ENCODE data around the gene NLRP7. TPM values are rescaled to one million over a fixed set of nuclear protein-coding genes. Genes with fewer than 3 reads are reported as not detected.
"Not testable (repeated sequence)": the region's sequence is repeated elsewhere in the genome, so short reads cannot be mapped to it uniquely, and the experiment has no call there.

The NLRP7 gene
- total RNA-seq (2014; rRNA removed) (not detected in 2 replicates), Bru-seq, nascent RNA (percentile 2 among the genes with signal in this experiment), BruChase-seq, experiment 1, labeled RNA remaining after a 6-hour chase (percentile 5 among the genes with signal in this experiment), BruChase-seq, experiment 2, labeled RNA remaining after a 2-hour chase (percentile 4 among the genes with signal in this experiment)
- long read RNA-seq = 0 reads

DNA sequence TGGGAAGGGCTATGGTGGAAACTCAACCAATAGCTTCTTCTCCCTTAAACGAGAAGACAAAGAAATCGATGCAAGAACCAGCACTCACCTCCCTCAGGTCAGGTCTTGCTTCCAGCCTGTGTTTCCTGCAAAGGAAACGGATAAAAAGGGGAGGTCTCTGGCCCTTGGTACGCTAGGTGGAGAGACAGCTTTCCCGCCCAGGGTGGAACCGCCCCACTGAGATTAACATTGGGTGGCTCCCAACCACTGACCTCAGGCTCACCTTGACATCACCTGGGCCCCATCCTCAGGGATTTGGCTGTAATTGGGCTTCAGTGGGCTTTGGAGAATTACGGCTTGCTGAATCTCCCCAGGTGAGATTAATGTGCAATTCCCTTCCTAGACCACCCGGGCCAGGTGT, at the start of gene NLRP7:
Gene NLRP7, minus strand, starts transcription at position 150 of the 400 bp plus-strand sequence.
- Histone ChIP-seq H3K36me3 (ENCODE audit: low read depth, low read length) (no peaks in the 10 kb centered on the region), H2AFZ (ENCODE audit: low read length) (no peak within 1 kb of the TSS), H4K20me1 (ENCODE audit: low read length) (no peaks in the 10 kb centered on the region), H3K79me2 (ENCODE audit: low read length) (no peaks in the 10 kb centered on the region), H3K9ac (ENCODE audit: low read length) (no peak within 1 kb of the TSS), H3K4me2 (ENCODE audit: low read length) (no peak within 1 kb of the TSS), H3K9me3 (ENCODE audit: low read length) (no peaks in the 10 kb centered on the region), H3K27ac (ENCODE audit: low read length) (no peak within 1 kb of the TSS), H3K4me1 (ENCODE audit: insufficient read depth, low read length) (no peaks in the 10 kb centered on the region), H3K9me2 (replicated peaks; ENCODE audit: low read length) (no peaks in the 10 kb centered on the region), H3F3A (ENCODE audit: low read length, unreplicated experiment) (no peaks in the 10 kb centered on the region), H3K27me3 (ENCODE audit: low read length) (peaks cover 24% of the 10 kb centered on the region), H3K4me3 (ENCODE audit: low read length) (no peak within 1 kb of the TSS)
- ATAC-seq = no peak
- intact Hi-C loops (cut with micrococcal nuclease) = no loop called here
- POLR2A ChIA-PET (ENCODE audit: unreplicated experiment) = no interaction called here
- TF ChIP-seq, protein P1, sequence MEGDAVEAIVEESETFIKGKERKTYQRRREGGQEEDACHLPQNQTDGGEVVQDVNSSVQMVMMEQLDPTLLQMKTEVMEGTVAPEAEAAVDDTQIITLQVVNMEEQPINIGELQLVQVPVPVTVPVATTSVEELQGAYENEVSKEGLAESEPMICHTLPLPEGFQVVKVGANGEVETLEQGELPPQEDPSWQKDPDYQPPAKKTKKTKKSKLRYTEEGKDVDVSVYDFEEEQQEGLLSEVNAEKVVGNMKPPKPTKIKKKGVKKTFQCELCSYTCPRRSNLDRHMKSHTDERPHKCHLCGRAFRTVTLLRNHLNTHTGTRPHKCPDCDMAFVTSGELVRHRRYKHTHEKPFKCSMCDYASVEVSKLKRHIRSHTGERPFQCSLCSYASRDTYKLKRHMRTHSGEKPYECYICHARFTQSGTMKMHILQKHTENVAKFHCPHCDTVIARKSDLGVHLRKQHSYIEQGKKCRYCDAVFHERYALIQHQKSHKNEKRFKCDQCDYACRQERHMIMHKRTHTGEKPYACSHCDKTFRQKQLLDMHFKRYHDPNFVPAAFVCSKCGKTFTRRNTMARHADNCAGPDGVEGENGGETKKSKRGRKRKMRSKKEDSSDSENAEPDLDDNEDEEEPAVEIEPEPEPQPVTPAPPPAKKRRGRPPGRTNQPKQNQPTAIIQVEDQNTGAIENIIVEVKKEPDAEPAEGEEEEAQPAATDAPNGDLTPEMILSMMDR (conservative IDR thresholded peaks at IDR 0.05; ENCODE audit: low read depth, low read length) = no peak
- TF ChIP-seq EZH2phosphoT487 (IDR thresholded peaks at IDR 0.05; ENCODE audit: borderline replicate concordance, low read length) (no peak), EZH2 (IDR thresholded peaks at IDR 0.05; ENCODE audit: low read length, unreplicated experiment) (no peak)
- BruUV-seq (replicated peaks) = no TSS peak
- CTCF ChIA-PET = no interaction called here
- no peak for DNase-seq

DNA sequence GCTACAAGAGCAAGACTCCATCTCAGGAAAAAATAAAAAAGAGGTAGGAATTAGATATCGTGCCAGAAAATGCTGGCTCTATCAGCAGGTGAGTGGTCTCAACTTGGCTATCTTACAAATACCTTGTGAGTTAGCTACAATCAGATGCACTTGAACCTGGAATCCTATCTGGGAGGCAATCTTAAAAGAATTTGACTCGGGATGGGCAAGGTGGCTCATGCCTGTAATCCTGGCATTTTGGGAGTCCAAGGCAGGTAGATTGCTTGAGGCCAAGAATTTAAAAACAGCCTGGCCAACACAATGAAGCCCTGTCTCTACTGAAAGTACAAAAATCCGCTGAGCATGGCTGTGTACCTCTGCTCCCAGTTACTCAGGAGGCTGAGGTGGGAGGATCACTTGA, 48.2 kb upstream of the NLRP7 start:
- H3K27ac ChIP-seq (ENCODE audit: low read length) = no peak overlapping the region
- H3K9ac ChIP-seq (ENCODE audit: low read length) = no peak overlapping the region
- ChIA-PET CTCF (no interaction called here), POLR2A (ENCODE audit: unreplicated experiment) (no interaction called here)
- no peaks in the 10 kb centered on the region for H3K36me3 ChIP-seq (ENCODE audit: low read depth, low read length)
- no peaks in the 10 kb centered on the region for H3K9me2 ChIP-seq (replicated peaks; ENCODE audit: low read length)
- DNase-seq = no peak
- no peaks in the 10 kb centered on the region for H3K79me2 ChIP-seq (ENCODE audit: low read length)
- H2AFZ ChIP-seq (ENCODE audit: low read length) = no peak overlapping the region
- H4K20me1 ChIP-seq (ENCODE audit: low read length) = no peaks in the 10 kb centered on the region
- no peak for ATAC-seq
- no peak for TF ChIP-seq EZH2 (IDR thresholded peaks at IDR 0.05; ENCODE audit: low read length, unreplicated experiment)
- TF ChIP-seq EZH2phosphoT487 (IDR thresholded peaks at IDR 0.05; ENCODE audit: borderline replicate concordance, low read length) = no peak
- TF ChIP-seq, protein P1 (conservative IDR thresholded peaks at IDR 0.05; ENCODE audit: low read depth, low read length) = no peak
- intact Hi-C loops (cut with micrococcal nuclease) = no loop called here
- H3K9me3 ChIP-seq (ENCODE audit: low read length) = no peaks in the 10 kb centered on the region
- no peaks in the 10 kb centered on the region for H3F3A ChIP-seq (ENCODE audit: low read length, unreplicated experiment)
- no peaks in the 10 kb centered on the region for H3K4me1 ChIP-seq (ENCODE audit: insufficient read depth, low read length)
- no peak overlapping the region for H3K4me2 ChIP-seq (ENCODE audit: low read length)
- H3K4me3 ChIP-seq (ENCODE audit: low read length) = no peak overlapping the region
- H3K27me3 ChIP-seq (ENCODE audit: low read length) = peaks cover 61% of the 10 kb centered on the region
- no TSS peak for BruUV-seq (replicated peaks)

- H3K9me3 ChIP-seq (ENCODE audit: low read length); intact Hi-C loops (cut with micrococcal nuclease); BruUV-seq (replicated peaks): not testable (repeated sequence)
Measured at GRCh38 chr19:54989531-54989930, 42.2 kb upstream of the NLRP7 start.

DNA sequence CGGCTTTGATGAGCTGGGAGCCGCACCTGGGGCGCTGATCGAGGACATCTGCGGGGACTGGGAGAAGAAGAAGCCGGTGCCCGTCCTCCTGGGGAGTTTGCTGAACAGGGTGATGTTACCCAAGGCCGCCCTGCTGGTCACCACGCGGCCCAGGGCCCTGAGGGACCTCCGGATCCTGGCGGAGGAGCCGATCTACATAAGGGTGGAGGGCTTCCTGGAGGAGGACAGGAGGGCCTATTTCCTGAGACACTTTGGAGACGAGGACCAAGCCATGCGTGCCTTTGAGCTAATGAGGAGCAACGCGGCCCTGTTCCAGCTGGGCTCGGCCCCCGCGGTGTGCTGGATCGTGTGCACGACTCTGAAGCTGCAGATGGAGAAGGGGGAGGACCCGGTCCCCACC, 35.2 kb upstream of the NLRP7 start:
- H3K9me2 ChIP-seq (replicated peaks; ENCODE audit: low read length); H3F3A ChIP-seq (ENCODE audit: low read length, unreplicated experiment); BruUV-seq (replicated peaks); H4K20me1 ChIP-seq (ENCODE audit: low read length); POLR2A ChIA-PET (ENCODE audit: unreplicated experiment); H3K36me3 ChIP-seq (ENCODE audit: low read depth, low read length); H3K9ac ChIP-seq (ENCODE audit: low read length); H2AFZ ChIP-seq (ENCODE audit: low read length); H3K9me3 ChIP-seq (ENCODE audit: low read length); DNase-seq; intact Hi-C loops (cut with micrococcal nuclease); H3K4me1 ChIP-seq (ENCODE audit: insufficient read depth, low read length); H3K79me2 ChIP-seq (ENCODE audit: low read length); H3K27me3 ChIP-seq (ENCODE audit: low read length); CTCF ChIA-PET; H3K4me3 ChIP-seq (ENCODE audit: low read length); H3K4me2 ChIP-seq (ENCODE audit: low read length); ATAC-seq; H3K27ac ChIP-seq (ENCODE audit: low read length): not testable (repeated sequence)

More at GRCh38 chr19:54989531-54989930, 42.2 kb upstream of the NLRP7 start:
- H3K9me2 ChIP-seq (replicated peaks; ENCODE audit: low read length); H3K36me3 ChIP-seq (ENCODE audit: low read depth, low read length); ATAC-seq; H3K79me2 ChIP-seq (ENCODE audit: low read length); H4K20me1 ChIP-seq (ENCODE audit: low read length); H3K4me1 ChIP-seq (ENCODE audit: insufficient read depth, low read length); H3F3A ChIP-seq (ENCODE audit: low read length, unreplicated experiment); H3K9ac ChIP-seq (ENCODE audit: low read length); H3K4me3 ChIP-seq (ENCODE audit: low read length); H3K27ac ChIP-seq (ENCODE audit: low read length); DNase-seq; H3K4me2 ChIP-seq (ENCODE audit: low read length); H2AFZ ChIP-seq (ENCODE audit: low read length); POLR2A ChIA-PET (ENCODE audit: unreplicated experiment): not testable (repeated sequence)
- CTCF ChIA-PET = interaction anchor here (0.6 kb wide), 1 partner anchor 370 kb away, joined by 8 read pairs; no protein-coding TSS in a partner anchor
- H3K27me3 ChIP-seq (ENCODE audit: low read length) = peaks cover 39% of the 10 kb centered on the region

- ATAC-seq; CTCF ChIA-PET; H3F3A ChIP-seq (ENCODE audit: low read length, unreplicated experiment); H3K36me3 ChIP-seq (ENCODE audit: low read depth, low read length); H2AFZ ChIP-seq (ENCODE audit: low read length); H3K9me3 ChIP-seq (ENCODE audit: low read length); DNase-seq; BruUV-seq (replicated peaks); H3K79me2 ChIP-seq (ENCODE audit: low read length); intact Hi-C loops (cut with micrococcal nuclease); H3K4me2 ChIP-seq (ENCODE audit: low read length); H3K9ac ChIP-seq (ENCODE audit: low read length); H4K20me1 ChIP-seq (ENCODE audit: low read length); POLR2A ChIA-PET (ENCODE audit: unreplicated experiment); H3K4me3 ChIP-seq (ENCODE audit: low read length); H3K9me2 ChIP-seq (replicated peaks; ENCODE audit: low read length); H3K4me1 ChIP-seq (ENCODE audit: insufficient read depth, low read length); H3K27ac ChIP-seq (ENCODE audit: low read length): not testable (repeated sequence)
- peaks cover 12% of the 10 kb centered on the region; the same call in 1 of the 2 replicates for H3K27me3 ChIP-seq (ENCODE audit: low read length)
Measured at GRCh38 chr19:54973229-54974090, 26.1 kb upstream of the NLRP7 start.

Data from PC-3 (cell line).